ENCODE measurements around the gene CFAP251.
"Not testable (repeated sequence)": the region's sequence is repeated elsewhere in the genome, so short reads cannot be mapped to it uniquely, and the experiment has no call there.

GRCh38 chr12:122041458-122041857 lies 123.1 kb downstream of the CFAP251 start:
- not testable (repeated sequence) for TF ChIP-seq CTCF (IDR thresholded peaks at IDR 0.05; ENCODE audit: poor library complexity, severe bottlenecking); POLR2AphosphoS5 (IDR thresholded peaks at IDR 0.05); TAF1 (IDR thresholded peaks at IDR 0.05; ENCODE audit: low read depth); SMC3 (conservative IDR thresholded peaks at IDR 0.05; ENCODE audit: poor library complexity); EP300 (conservative IDR thresholded peaks at IDR 0.05; ENCODE audit: poor library complexity, severe bottlenecking); REST (IDR thresholded peaks at IDR 0.05; ENCODE audit: borderline replicate concordance); RAD21 (conservative IDR thresholded peaks at IDR 0.05)
